Parathyroid adenoma (tissue), 2 donors: ENCODE measurements around the gene TTC9C.

Experiments
- H2AFZ ChIP-seq: fragments of 300-600 bp; sonication (generic); one replicate; pipeline ENCODE4 v1.7.0; 2017; ENCODE audit warnings: antibody characterized with exemption, mild to moderate bottlenecking
- H3K27ac ChIP-seq: fragments of 300-600 bp; sonication (generic); one replicate; pipeline ENCODE4 v1.7.0; 2017
- H3K27me3 ChIP-seq: fragments of 300-600 bp; sonication (generic); one replicate; pipeline ENCODE4 v1.7.0; 2017; ENCODE audit warnings: low read length; ENCODE audit not compliant: control insufficient read depth, insufficient read depth
- H3K36me3 ChIP-seq: fragments of 300-600 bp; sonication (generic); one replicate; pipeline ENCODE4 v1.7.0; 2017; ENCODE audit warnings: low read length; ENCODE audit not compliant: control insufficient read depth, insufficient read depth
- H3K4me1 ChIP-seq: fragments of 300-600 bp; sonication (generic); one replicate; pipeline ENCODE4 v1.7.0; 2017; ENCODE audit warnings: control low read depth
- H3K4me2 ChIP-seq: fragments of 300-600 bp; sonication (generic); one replicate; pipeline ENCODE4 v1.7.0; 2017; ENCODE audit warnings: low read length
- H3K4me3 ChIP-seq: fragments of 300-600 bp; sonication (generic); one replicate; pipeline ENCODE4 v1.7.0; 2017; ENCODE audit warnings: low read depth, low read length
- H3K79me2 ChIP-seq: fragments of 300-600 bp; sonication (generic); one replicate; pipeline ENCODE4 v1.7.0; 2017; ENCODE audit warnings: control low read depth
- H3K9ac ChIP-seq: fragments of 300-600 bp; sonication (generic); one replicate; pipeline ENCODE4 v1.7.0; 2017; ENCODE audit warnings: mild to moderate bottlenecking
- H3K9me3 ChIP-seq: fragments of 300-600 bp; sonication (generic); one replicate; pipeline ENCODE4 v1.7.0; 2017; ENCODE audit warnings: low read length; ENCODE audit not compliant: control insufficient read depth
- CTCF ChIP-seq: fragments of 300-600 bp; sonication (generic); IDR thresholded peaks from one replicate; pipeline ENCODE4 v1.7.0; 2017; ENCODE audit warnings: antibody characterized with exemption, mild to moderate bottlenecking
- donor health status: primary hyperparathyroidism.

Gene TTC9C

GRCh38 chr11:62715150-62716130 is 12.8 kb upstream of the TTC9C start:
- no peak for TF ChIP-seq CTCF
- no peak overlapping the region for H3K27ac ChIP-seq
- H3K4me1 ChIP-seq, result no peaks in the 10 kb centered on the region
- H3K27me3 ChIP-seq, result no peaks in the 10 kb centered on the region
- no peak overlapping the region for H3K4me2 ChIP-seq
- H3K9me3 ChIP-seq, result no peaks in the 10 kb centered on the region
- no peak overlapping the region for H3K4me3 ChIP-seq
- no peak overlapping the region for H2AFZ ChIP-seq
- H3K9ac ChIP-seq, result no peak overlapping the region
- no peaks in the 10 kb centered on the region for H3K36me3 ChIP-seq
- peaks cover 15% of the 10 kb centered on the region for H3K79me2 ChIP-seq

DNA sequence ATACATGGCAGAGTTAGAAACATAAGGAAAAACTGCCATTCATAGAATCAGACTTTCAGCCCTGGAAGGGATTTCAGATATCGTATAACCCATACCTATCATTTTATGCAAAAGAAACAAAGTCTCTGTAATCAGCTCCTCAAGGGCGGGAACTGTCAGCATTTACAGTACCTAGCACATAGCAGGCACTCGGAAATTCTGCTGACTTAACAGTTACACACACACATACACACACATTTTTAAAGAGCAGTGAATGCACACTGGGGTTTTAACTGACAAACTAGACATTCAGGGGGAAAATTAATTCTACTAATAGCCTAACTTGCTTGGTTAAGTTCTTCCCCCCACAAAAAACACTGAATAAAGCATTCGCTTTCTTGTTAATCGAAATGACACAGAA is 12.1 kb upstream of the TTC9C start:
- no peak for TF ChIP-seq CTCF
- no peak overlapping the region for H3K9ac ChIP-seq
- H3K27me3 ChIP-seq, result no peaks in the 10 kb centered on the region
- H3K9me3 ChIP-seq, result no peaks in the 10 kb centered on the region
- H3K79me2 ChIP-seq, result peaks cover 15% of the 10 kb centered on the region
- H2AFZ ChIP-seq, result no peak overlapping the region
- no peak overlapping the region for H3K4me2 ChIP-seq
- no peak overlapping the region for H3K4me3 ChIP-seq
- no peaks in the 10 kb centered on the region for H3K4me1 ChIP-seq
- H3K36me3 ChIP-seq, result no peaks in the 10 kb centered on the region
- H3K27ac ChIP-seq, result no peak overlapping the region

- H3K27me3 ChIP-seq, result no peaks in the 10 kb centered on the region
- H3K79me2 ChIP-seq, result peaks cover 18% of the 10 kb centered on the region
- H3K9me3 ChIP-seq, result no peaks in the 10 kb centered on the region
- no peak overlapping the region for H2AFZ ChIP-seq
- no peak overlapping the region for H3K9ac ChIP-seq
- no peak for TF ChIP-seq CTCF
- no peaks in the 10 kb centered on the region for H3K36me3 ChIP-seq
- no peak overlapping the region for H3K27ac ChIP-seq
- no peak overlapping the region for H3K4me2 ChIP-seq
- no peak overlapping the region for H3K4me3 ChIP-seq
- H3K4me1 ChIP-seq, result no peaks in the 10 kb centered on the region
Observed at GRCh38 chr11:62716816-62717215, 11.5 kb upstream of the TTC9C start.

- H3K36me3 ChIP-seq, result no peaks in the 10 kb centered on the region
- H3K9me3 ChIP-seq, result no peaks in the 10 kb centered on the region
- no peaks in the 10 kb centered on the region for H3K27me3 ChIP-seq
- no peak overlapping the region for H3K4me3 ChIP-seq
- TF ChIP-seq CTCF, result no peak
- H3K9ac ChIP-seq, result no peak overlapping the region
- peaks cover 2% of the 10 kb centered on the region for H3K4me1 ChIP-seq
- H3K79me2 ChIP-seq, result peaks cover 41% of the 10 kb centered on the region
- no peak overlapping the region for H2AFZ ChIP-seq
- no peak overlapping the region for H3K4me2 ChIP-seq
- no peak overlapping the region for H3K27ac ChIP-seq
Observed at GRCh38 chr11:62719302-62719978, 8.8 kb upstream of the TTC9C start.
